ENCODE measurements around the gene AGR2.

- TF ChIP-seq, protein P1, sequence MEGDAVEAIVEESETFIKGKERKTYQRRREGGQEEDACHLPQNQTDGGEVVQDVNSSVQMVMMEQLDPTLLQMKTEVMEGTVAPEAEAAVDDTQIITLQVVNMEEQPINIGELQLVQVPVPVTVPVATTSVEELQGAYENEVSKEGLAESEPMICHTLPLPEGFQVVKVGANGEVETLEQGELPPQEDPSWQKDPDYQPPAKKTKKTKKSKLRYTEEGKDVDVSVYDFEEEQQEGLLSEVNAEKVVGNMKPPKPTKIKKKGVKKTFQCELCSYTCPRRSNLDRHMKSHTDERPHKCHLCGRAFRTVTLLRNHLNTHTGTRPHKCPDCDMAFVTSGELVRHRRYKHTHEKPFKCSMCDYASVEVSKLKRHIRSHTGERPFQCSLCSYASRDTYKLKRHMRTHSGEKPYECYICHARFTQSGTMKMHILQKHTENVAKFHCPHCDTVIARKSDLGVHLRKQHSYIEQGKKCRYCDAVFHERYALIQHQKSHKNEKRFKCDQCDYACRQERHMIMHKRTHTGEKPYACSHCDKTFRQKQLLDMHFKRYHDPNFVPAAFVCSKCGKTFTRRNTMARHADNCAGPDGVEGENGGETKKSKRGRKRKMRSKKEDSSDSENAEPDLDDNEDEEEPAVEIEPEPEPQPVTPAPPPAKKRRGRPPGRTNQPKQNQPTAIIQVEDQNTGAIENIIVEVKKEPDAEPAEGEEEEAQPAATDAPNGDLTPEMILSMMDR (IDR thresholded peaks at IDR 0.05): no peak
- TF ChIP-seq POLR2A (IDR thresholded peaks at IDR 0.05; ENCODE audit: low read depth): no peak
- no peak for TF ChIP-seq EP300 (IDR thresholded peaks at IDR 0.05)
- TF ChIP-seq POLR2AphosphoS5 (IDR thresholded peaks at IDR 0.05): no peak
These were observed 61.6 kb downstream of the AGR2 start for GRCh38 chr7:16743236-16743635.

All from esophagus muscularis mucosa (tissue), 4 donors.